BJ (cell line): ENCODE measurements around the gene CCDC71L. TPM values are rescaled to one million over a fixed set of nuclear protein-coding genes. Genes with fewer than 3 reads are reported as not detected.
"Not testable (repeated sequence)": the region's sequence is repeated elsewhere in the genome, so short reads cannot be mapped to it uniquely, and the experiment has no call there.

ENCODE experiments used
- CTCF ChIA-PET: fragments of 350-600 bp; formaldehyde crosslinking; extraction: SDS; loops from one replicate; lab custom pipeline; 2021; ENCODE audit warnings: antibody characterized with exemption, inconsistent platforms; lab: Yijun Ruan, JAX
- POLR2A ChIA-PET: fragments of 300-600 bp; sonication (Branson Sonifier 250); formaldehyde crosslinking; extraction: SDS; loops from one replicate; lab custom pipeline; 2021; ENCODE audit warnings: antibody characterized with exemption; lab: Charles Lee
- DNase-seq: peaks from one replicate; pipeline ENCODE4 v3.0.0-alpha.2; 2011; ENCODE audit warnings: low read depth
- H3K27me3 ChIP-seq: 2 replicates; pipeline ENCODE4 v1.6.0; 2011; ENCODE audit warnings: low read length; ENCODE audit not compliant: control insufficient read depth, insufficient read depth
- H3K36me3 ChIP-seq: 2 replicates; pipeline ENCODE4 v1.5.1; 2011; ENCODE audit warnings: low read length; ENCODE audit not compliant: control insufficient read depth, insufficient read depth
- H3K4me3 ChIP-seq: 2 replicates; pipeline ENCODE4 v1.5.1; 2011; ENCODE audit warnings: low read depth, mild to moderate bottlenecking, control low read depth, low read length
- polyA plus RNA-seq: library from polyadenylated mRNA; depleted of rRNA; stranded (reverse); fragments of >200 nt; gene quantifications from 2 replicates; pipeline ENCODE4 v1.2.3, GENCODE V29; 2011
- TF ChIP-seq, protein P1 (sequence below): IDR thresholded peaks from 2 replicates; pipeline ENCODE4 v1.5.1; 2011; ENCODE audit warnings: low read depth, mild to moderate bottlenecking, control low read depth, inconsistent platforms, low read length, moderate library complexity; ENCODE audit not compliant: insufficient read depth

The CCDC71L gene
- polyA plus RNA-seq, 1 experiment: 39.3 TPM

DNA sequence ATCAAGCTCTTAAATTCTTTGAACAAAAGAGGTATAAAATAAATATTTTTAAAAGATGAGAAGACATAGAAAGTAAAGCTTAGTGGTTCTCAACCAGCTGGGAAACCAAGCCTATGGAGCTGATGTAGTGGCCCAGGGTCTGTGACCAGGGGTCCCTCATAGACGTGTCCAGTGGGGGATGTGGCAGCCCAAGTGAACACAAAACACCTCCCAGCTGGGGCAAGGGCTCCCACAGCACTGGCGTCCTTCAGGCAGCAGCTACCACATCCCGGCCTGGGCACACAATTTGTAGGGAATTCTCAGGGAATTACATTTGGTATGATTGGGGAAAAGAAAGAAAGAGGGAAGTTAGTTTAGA lies 17.8 kb upstream of the CCDC71L start:
- no peak overlapping the region for H3K4me3 ChIP-seq
- POLR2A ChIA-PET: interaction anchor here (1.0 kb wide), 1 partner anchor 41 kb away, joined by 3 read pairs; no protein-coding TSS in a partner anchor
- TF ChIP-seq, protein P1, sequence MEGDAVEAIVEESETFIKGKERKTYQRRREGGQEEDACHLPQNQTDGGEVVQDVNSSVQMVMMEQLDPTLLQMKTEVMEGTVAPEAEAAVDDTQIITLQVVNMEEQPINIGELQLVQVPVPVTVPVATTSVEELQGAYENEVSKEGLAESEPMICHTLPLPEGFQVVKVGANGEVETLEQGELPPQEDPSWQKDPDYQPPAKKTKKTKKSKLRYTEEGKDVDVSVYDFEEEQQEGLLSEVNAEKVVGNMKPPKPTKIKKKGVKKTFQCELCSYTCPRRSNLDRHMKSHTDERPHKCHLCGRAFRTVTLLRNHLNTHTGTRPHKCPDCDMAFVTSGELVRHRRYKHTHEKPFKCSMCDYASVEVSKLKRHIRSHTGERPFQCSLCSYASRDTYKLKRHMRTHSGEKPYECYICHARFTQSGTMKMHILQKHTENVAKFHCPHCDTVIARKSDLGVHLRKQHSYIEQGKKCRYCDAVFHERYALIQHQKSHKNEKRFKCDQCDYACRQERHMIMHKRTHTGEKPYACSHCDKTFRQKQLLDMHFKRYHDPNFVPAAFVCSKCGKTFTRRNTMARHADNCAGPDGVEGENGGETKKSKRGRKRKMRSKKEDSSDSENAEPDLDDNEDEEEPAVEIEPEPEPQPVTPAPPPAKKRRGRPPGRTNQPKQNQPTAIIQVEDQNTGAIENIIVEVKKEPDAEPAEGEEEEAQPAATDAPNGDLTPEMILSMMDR: no peak
- H3K27me3 ChIP-seq: no peaks in the 10 kb centered on the region
- CTCF ChIA-PET: interaction anchor here (1.2 to 2.7 kb wide), 4 partner anchors 10 to 502 kb away, joined by 3 to 6 read pairs (median 6); no protein-coding TSS in a partner anchor
- no peaks in the 10 kb centered on the region for H3K36me3 ChIP-seq
- DNase-seq: no peak

DNA sequence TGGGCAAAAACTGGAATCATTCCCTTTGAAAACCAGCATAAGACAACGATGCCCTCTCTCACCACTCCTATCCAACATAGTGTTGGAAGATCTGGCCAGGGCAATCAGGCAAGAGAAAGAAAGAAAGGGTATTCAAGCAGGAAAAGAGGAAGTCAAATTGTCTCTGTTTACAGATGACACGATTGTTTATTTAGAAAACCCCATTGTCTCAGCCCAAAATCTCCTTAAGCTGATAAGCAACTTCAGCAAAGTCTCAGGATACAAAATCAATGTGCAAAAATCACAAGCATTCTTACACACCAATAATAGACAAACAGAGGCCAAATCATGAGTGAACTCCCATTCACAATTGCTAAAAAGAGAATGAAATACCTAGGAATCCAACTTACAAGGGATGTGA lies 15.5 kb upstream of the CCDC71L start:
- H3K27me3 ChIP-seq, POLR2A ChIA-PET, H3K4me3 ChIP-seq, CTCF ChIA-PET, DNase-seq, H3K36me3 ChIP-seq: not testable (repeated sequence)

DNA sequence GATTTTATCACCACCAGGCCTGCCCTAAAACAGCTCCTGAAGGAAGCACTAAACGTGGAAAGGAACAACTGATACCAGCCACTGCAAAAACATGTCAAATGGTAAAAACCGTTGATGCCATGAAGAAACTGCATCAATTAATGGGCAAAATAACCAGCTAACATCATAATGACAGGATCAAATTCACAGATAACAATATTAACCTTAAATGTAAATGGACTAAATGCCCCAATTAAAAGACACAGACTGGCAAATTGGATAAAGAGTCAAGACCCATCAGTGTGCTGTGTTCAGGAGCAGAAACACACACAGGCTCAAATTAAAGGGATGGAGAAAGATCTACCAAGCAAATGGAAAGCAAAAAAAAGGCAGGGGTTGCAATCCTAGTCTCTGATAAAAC lies 12.7 kb upstream of the CCDC71L start:
- POLR2A ChIA-PET, DNase-seq, H3K4me3 ChIP-seq, H3K27me3 ChIP-seq, H3K36me3 ChIP-seq: not testable (repeated sequence)
- CTCF ChIA-PET: interaction anchor here (1.4 kb wide), 1 partner anchor 10 kb away, joined by 3 read pairs; no protein-coding TSS in a partner anchor

DNA sequence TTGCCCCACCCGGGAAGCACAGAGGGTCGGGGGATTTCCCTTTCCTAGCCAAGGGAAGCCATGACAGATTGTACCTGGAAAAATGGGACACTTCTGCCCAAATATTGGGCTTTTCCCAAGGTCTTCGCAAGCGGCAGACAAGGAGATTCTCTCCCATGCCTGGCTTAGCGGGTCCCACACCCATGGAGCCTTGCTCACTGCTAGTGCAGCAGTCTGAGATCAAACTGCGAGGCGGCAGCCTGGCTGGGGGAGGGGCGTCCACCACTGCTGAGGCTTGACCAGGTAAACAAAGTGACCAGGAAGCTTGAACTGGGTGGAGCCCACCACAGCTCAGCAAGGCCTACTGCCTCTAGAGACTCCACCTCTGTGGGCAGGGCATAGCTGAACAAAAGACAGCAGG lies 11.0 kb upstream of the CCDC71L start:
- CTCF ChIA-PET, DNase-seq, POLR2A ChIA-PET, H3K4me3 ChIP-seq, H3K36me3 ChIP-seq, H3K27me3 ChIP-seq: not testable (repeated sequence)

DNA sequence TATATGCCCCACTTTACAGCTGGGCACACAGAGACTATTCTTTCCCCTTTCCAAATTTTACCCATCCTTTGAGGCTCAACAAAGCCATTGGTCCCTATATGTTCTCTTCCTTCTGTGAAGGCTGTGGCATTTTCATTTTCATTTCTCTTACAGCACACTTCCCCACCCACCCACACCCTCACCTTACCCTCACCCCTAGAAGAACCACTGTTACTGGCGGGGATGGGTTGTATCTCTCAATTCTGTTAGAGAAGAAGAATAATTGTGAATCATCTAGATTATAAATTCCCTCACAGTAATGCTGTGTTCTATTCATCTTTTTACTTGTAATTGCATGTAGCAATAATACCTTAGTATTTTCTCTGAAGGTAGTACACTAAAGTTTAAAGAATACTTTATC lies 10.2 kb upstream of the CCDC71L start:
- Histone ChIP-seq H3K27me3 (no peaks in the 10 kb centered on the region), H3K4me3 (no peak overlapping the region), H3K36me3 (no peaks in the 10 kb centered on the region)
- DNase-seq: no peak
- ChIA-PET CTCF (interaction anchor here (1.1 to 2.1 kb wide), 2 partner anchors 10 to 59 kb away, joined by 4 to 6 read pairs; partner anchors contain the start of gene CCDC71L), POLR2A (no interaction called here)
- TF ChIP-seq, protein P1: no peak

DNA sequence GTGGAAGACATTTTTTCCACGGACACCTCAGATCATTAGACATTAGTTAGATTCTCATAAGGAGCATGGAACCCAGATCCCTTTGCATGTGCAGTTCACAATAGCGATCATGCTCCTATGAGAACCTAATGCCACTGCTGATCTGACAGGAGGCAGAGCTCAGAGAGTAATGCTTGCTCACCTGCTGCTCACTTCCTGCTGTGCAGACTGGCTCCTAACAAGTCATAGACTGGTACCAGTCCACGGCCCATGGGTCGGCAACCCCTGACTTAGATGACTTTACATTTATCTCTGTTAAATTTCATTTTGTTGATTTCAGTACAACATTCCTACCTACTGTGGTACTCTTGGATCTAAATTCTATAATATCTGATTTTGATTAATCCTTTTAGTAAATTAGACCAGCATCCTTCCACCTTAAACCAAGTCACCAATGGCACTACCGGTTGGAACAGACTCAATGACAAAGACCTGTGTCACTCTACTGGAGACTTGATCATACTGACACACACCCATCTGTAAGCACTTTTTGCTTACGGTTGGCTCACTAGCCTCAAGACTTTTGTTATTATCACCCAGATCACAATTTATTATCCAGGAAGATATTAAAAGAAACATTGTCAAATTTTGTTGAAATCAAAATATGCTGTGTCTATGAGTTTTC lies 8.0 kb upstream of the CCDC71L start:
- ChIA-PET POLR2A (no interaction called here), CTCF (interaction anchor here (1.9 kb wide), 1 partner anchor 10 kb away, joined by 6 read pairs; no protein-coding TSS in a partner anchor)
- DNase-seq: no peak
- TF ChIP-seq, protein P1: no peak
- no peaks in the 10 kb centered on the region for H3K36me3 ChIP-seq
- H3K4me3 ChIP-seq: no peak overlapping the region
- H3K27me3 ChIP-seq: no peaks in the 10 kb centered on the region

DNA sequence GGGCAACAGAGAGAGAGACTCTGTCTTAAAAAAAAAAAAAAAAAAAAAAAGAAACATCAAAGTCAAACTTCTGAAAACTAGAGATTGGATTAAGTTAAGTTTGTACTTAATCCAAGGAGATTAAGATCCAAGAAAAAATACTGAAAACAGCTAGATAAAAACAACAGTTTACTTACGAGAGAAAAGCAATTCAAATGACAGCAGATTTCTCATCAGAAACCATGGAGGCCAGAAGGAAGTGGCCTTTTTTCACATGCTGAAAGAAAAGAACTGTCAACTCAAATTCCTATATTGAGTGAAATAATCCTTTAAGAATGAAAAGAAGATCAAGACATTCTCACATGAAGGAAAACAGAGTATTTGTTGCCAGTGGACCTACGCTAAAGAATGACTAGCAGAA lies 5.4 kb upstream of the CCDC71L start:
- TF ChIP-seq, protein P1: no peak
- ChIA-PET CTCF (no interaction called here), POLR2A (no interaction called here)
- no peaks in the 10 kb centered on the region for H3K27me3 ChIP-seq
- H3K4me3 ChIP-seq: no peak overlapping the region
- no peaks in the 10 kb centered on the region for H3K36me3 ChIP-seq
- no peak for DNase-seq
